DND-41 (cell line): Measurements from ENCODE around the gene MED31.

ENCODE experiments used
- CTCF ChIP-seq: IDR thresholded peaks from 2 replicates; pipeline ENCODE4 v1.5.1; 2012; ENCODE audit warnings: borderline replicate concordance, low read length, moderate library complexity, mild to moderate bottlenecking; ENCODE audit not compliant: poor library complexity, severe bottlenecking; ENCODE audit errors: extremely low read depth
- EZH2 ChIP-seq: IDR thresholded peaks from 3 replicates; pipeline ENCODE4 v1.6.1; 2012; ENCODE audit warnings: borderline replicate concordance, low read depth, mild to moderate bottlenecking, moderate library complexity, low read length, inconsistent platforms; ENCODE audit not compliant: severe bottlenecking

- no peak for TF ChIP-seq CTCF
- no peak for TF ChIP-seq EZH2
These were observed 16.8 kb upstream of the MED31 start for GRCh38 chr17:6668219-6668618.
